Astrocyte (in vitro differentiated cells and primary cell): ENCODE measurements around the gene L3MBTL1.

Experiments
- CTCF ChIP-seq: IDR thresholded peaks from 2 replicates; pipeline ENCODE4 v1.5.1; 2011; ENCODE audit warnings: low read depth, mild to moderate bottlenecking, inconsistent platforms, low read length, moderate library complexity; ENCODE audit not compliant: insufficient read depth
- EZH2 ChIP-seq: IDR thresholded peaks from 2 replicates; pipeline ENCODE4 v1.6.1; 2012; ENCODE audit warnings: mild to moderate bottlenecking, low read length, inconsistent platforms; ENCODE audit not compliant: insufficient read depth

- no peak for TF ChIP-seq CTCF
- TF ChIP-seq EZH2, result no peak
These were observed 42.0 kb downstream of the L3MBTL1 start for GRCh38 chr20:43549416-43550065.
